G401 (cell line): Measurements from ENCODE around the gene SIL1. TPM values are rescaled to one million over a fixed set of nuclear protein-coding genes. Genes with fewer than 3 reads are reported as not detected.
"Not testable (repeated sequence)": the region's sequence is repeated elsewhere in the genome, so short reads cannot be mapped to it uniquely, and the experiment has no call there.

Source experiments
- DNase-seq: peaks from one replicate; pipeline ENCODE4 v3.0.0-alpha.2; 2015; ENCODE audit warnings: low spot score
- in situ Hi-C: cut with HindIII; loops from 2 replicates; pipeline ENCODE4 v1.10.0; 2016; ENCODE audit warnings: low sequenced_read_pairs, mixed read lengths
- total RNA-seq: library from RNA; depleted of rRNA; stranded (reverse); fragments of >200 nt; shearing (Covaris generic); gene quantifications from 2 replicates; pipeline ENCODE4 v1.2.3, GENCODE V29; 2014; rRNA removed

The SIL1 gene
- total RNA-seq, result 31.3 and 66.4 TPM in 2 replicates

DNA sequence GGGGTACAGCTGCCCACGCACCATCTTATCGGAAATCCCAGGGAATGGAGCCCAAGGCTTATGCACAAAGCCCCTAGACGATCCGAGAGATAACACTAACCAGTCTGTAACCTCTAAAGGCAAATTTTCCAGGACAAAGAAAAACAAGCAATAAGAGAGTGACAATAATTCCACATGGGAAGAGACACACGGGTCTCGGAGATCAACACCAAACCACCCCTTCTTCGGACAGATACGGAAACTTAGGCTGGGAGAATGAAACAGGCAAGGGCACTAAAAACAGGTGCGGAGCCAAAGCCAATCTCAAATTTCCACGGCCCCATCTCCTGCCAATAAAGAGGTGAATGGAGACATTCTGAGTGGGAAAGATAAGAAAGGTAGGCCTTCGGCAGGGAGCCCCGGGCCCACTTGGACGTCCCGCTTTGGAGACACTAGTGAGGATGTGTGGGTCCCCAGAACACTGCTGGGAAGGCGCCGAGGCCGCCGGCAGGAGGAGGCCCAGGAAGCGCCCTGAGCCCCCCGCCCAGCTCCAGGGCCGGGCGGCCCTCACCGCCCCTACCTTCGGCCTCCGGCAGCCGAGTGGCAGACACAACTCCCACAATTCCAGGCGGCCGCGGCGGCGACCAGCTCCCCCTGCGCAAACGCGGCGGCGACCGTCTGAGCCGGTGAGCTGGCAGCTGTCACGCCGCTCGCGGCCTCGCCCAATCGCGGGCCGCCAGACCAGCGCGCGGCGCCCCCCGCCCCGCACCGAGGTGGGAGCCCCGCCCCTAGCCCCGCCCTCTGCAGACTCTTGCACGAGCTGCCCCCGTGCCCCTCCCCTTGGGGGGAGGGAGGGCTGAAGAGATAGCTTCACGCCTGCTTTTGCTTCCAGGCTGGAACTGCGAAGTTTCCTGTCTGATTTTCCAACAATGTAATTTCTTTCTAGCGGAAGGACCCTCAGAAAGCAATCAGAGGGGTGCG, at the start of gene SIL1:
Gene SIL1 (minus strand): TSS at position 659 of the 960 bp plus-strand sequence. CDS start 70,525 bp downstream, outside the sequence.
- in situ Hi-C loops, result no loop called here
- peak; percentile 96 for DNase-seq

DNA sequence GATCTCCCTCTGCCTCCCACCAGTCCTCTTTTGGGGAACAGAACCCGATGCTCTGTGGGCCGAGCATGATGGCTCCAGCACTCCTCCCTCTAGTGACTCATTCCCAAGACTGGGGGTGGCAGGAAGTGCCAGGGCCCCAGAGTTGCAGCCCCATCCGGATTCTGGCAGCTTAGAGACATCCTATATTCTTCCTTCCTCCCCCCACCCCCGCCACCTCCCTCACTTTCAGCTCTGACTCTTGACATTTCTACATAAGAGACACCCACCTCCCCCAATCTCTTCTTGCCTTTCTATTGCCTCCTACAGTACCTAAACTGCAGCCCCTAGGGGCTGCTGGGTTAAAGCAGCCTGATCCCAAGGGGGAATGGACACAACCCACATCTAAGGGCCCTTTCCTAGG, 48.2 kb upstream of the SIL1 start:
- in situ Hi-C loops, result no loop called here
- DNase-seq, result no peak

DNA sequence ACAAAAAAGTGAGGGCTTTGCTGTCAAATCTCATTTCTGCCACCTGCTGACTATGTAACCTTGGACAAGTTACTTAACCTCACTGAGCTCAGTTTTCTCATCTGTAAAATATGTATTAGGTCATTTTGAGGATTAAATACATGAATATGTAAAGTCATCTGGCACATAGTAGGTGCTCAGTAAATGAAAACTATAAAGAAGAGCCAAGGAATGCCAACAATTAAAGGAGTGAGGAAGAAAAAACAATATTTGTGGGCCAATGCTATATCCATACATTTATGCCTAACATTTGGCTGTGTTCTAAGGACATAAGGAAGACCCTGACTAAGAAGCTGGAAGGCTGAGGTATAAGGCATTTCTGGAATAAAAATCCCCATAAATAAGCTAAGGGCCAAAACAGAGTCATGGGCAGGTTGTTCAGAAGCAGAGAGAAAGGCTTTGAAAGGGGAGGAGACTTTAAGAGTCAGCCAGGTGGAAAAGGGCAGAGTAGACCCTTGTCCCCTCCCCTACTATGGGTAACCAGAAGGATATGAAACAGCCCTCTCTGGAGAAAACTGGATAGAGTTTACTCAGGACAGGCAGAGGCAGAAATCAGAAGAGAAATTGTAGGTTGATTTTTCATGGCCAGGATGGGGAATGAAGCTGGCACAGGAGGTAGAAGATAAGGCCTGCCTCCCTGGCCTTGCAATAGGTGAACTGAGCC, 47.6 kb upstream of the SIL1 start:
- no peak for DNase-seq
- in situ Hi-C loops, result no loop called here

DNA sequence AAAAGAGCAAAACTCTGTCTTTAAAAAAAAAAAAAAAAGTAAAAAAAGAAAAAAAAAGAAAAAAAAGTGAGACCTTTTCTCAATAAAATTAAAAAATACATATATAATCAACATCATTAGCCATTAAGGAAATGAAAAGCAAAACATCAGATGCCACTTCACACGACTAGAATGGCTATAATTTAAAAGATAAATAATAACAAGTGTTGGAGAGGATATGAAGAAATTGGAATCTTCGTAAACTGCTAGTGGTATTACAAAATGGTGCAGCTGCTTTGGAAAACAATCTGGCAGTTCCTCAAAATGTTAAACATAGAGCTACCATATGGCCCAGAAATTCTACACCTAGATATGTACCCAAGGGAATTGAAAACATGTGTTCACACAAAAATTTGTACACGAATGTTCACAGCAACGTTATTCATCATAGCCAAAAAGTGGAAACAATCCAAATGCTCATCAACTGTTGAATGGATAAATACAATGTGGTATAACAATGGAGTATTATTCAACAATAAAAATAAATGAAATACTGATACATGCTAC, 45.3 kb upstream of the SIL1 start:
- DNase-seq, result no peak
- in situ Hi-C loops, result no loop called here

DNA sequence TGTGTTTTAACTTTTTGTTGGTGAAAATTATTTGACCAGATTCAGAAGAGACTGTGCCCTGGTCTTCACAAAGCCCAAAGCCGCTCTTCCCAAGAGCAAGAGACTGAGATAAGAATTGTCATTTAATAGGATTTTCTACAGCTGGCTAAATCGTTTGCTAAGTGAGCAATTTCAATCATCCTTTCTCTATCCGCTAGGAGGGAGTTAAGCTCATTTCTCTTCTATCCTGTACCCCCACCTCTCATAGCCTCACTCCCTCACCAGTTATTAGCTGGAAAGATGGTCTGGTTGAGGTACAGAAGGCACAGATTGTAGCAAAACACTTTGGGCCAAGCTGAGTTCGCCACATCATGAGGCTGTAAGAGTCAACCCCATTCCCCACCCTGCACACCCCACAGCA, 43.0 kb upstream of the SIL1 start:
- in situ Hi-C loops, result no loop called here
- DNase-seq, result no peak

DNA sequence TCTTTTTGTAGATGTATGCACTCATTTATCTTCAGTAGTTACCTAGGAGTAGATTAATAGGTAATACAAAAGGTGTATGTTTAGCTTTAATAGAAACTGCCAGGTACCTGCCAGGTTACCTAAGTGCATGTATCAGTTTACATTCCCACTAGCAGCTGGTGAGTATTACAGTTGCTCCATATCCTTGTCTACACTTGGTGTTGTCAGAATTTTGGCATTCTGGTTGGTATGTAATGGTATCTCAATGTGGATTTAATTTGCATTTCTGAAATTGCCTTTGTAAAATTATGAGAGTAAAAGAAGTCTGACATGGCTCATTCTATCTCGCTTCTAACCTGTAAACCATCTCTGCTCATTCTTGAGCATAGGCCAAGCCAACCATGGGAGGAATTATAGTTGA, 38.3 kb upstream of the SIL1 start:
- DNase-seq, result no peak

DNA sequence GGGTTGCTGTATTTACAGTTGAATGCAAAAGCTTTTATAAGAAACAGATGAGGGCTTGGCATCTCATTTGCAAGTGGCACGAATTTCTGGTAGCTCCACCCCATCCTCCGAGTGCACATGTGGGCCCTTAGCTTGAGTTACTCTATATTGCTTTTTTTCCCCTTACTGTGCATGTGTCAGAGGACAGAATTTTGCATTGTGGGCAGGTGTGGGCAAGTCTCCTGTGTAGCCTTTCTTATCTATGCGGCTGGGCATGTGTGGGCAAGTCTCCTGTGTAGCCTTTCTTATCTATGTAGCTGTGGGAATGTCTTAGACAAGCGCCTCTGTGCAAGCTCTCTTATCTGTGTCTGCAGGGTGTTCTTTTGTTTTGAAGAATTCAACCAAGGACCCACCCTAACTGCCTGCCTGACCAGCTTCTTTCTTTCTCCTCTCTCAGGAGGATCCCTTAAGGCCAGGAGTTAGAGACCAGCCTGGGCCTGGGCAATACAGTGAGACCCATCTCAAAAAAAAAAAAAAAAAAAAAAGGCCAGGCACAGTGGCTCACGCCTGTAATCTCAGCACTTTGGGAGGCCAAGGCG, 34.1 kb upstream of the SIL1 start:
- in situ Hi-C loops, result no loop called here
- no peak for DNase-seq

More for the DNA sequence above, 38.3 kb upstream of the SIL1 start:
- in situ Hi-C loops, result no loop called here

DNA sequence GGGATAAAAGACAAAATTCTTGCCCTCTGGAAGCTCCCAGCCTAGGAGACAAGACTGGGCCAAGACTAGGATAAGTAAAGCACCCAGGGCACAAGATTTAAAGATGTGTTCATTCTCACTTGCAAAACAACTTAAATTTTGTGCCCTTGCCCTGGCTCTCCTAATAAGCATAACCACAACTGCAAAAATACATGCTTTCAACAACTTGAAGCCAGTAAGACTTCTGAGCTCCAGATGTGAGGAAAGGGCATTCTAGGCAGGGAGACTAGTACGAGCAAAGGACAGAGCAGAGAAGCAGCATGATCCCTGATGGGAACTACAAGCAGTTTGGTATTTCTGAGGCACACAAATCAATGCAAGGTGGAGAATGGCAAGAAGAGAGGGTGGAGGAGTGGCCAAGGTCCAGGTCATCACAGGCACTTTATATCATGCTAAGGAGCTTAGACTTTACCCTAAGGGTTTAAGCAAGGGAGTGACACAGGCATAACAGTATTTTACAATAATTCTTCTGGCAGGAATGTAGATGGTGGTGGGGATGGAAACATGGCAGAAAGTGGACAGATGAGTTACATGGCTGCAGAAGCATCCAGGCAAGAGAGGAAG, 30.1 kb upstream of the SIL1 start:
- in situ Hi-C loops, result no loop called here

DNA sequence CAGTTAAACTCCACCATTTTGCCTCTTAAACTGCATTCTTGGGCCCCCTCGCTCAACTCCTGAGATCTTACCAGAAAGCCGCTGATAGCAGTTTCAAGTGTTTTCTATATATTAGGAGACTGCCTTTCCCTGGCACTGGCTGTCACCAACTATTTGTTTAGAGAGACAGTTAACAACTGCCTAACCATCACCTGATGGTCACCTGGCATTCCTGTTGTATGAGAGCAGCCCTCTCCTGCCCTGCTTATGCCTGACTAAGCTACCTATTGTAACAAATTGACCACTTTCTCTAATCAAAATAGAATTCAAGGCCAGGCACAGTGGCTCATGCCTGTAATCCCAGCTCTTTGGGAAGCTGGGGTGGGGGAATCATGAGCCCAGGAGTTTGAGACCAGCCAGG, 28.0 kb upstream of the SIL1 start:
- in situ Hi-C loops, result no loop called here

More for the DNA sequence above, 30.1 kb upstream of the SIL1 start:
- DNase-seq, result no peak

DNA sequence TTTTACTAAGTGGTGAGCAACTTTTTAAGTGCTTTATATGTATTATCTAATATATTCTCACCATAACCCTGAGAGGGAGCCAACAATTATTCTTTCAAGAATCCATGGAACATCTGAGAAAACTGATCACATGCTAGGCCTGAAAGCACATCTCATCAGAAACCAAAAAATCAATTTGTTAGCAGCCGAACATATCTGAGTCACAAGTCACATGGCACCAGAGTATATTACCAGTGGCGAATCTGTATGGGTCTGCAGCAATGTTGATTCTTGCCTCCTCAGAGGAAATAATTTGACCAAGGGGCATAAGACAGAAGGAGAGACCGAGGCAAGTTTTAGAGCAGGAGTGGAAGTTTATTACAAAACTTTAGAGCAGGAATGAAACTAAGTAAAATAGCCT, 25.3 kb upstream of the SIL1 start:
- DNase-seq, result no peak
- in situ Hi-C loops, result no loop called here

More for the DNA sequence above, 28.0 kb upstream of the SIL1 start:
- DNase-seq, result no peak

DNA sequence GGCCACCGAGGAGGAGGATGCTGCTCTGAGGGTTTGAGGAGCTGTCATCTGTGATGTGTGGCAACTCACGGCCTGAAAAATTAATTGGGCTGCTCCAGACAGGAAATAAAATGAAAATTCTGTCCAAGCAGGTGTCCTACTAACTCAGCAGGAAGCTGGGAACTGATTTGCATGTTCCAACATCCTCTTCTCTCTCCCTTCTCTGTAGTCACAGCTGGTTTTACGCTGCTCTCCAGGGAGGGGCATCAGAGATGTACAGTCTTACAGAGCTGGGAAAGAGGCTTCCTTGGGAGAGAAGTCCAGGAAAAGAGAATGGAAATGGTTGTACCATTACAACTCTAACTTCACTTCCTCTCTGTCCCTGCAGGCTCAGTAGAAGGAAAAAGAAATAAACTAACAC, 24.2 kb upstream of the SIL1 start:
- no peak for DNase-seq

DNA sequence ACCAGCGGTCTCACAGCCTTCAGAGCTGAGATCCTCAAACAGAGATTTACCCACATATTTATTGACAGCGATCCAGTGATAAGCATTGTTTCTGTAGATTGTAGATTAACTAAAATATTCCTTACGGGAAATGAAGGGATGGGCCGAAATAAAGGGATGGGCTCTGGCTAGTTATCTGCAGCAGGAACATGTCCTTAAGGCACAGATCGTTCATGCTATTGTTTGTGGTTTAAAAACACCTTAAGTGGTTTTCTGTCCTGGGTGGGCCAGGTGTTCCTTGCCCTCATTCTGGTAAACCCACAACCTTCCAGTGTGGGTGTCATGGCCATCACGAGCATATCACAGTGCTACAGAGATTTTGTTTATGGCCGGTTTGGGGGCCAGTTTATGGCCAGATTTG, 19.9 kb upstream of the SIL1 start:
- DNase-seq, in situ Hi-C loops: not testable (repeated sequence)

More for the DNA sequence above, 24.2 kb upstream of the SIL1 start:
- in situ Hi-C loops, result no loop called here

DNA sequence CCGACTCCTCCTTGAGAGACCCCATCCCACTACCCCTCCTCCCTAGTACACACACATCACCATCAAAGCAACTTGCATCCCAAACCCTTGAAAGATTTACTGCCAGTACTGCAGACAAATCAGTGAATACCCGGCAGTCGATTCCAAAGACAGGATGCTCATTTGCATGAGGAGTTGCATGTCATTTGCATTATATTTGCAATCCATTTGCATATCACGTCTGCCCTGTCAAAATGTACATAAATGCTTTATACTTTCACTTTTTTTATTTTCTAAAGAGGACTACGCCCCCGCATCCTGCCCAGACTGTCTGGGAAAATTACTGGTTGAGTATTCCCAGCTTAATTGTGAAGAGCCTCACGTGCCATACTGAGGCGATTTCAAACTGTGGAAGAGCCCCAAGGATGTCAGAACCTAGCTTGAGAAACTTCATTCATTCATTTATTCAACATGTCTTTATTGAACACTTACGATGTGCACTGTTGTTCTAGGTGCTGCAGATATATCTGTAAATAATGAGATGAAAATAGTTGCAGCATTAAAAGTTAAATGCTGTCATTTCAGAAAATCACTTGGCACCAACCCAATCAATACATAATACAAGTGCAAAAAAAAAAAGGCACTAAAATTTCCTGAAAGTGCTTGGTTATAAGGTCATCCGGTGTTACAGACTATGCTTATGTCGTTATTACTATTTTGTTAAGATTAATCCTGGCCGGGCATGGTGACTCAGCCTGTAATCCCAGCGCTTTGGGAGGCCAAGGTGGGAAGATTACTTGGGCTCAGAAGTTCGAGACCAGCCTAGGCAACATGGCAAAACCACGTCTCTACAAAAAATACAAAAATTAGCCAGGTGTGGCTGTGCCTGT, 17.2 kb upstream of the SIL1 start:
- in situ Hi-C loops, result no loop called here
- DNase-seq, result no peak

DNA sequence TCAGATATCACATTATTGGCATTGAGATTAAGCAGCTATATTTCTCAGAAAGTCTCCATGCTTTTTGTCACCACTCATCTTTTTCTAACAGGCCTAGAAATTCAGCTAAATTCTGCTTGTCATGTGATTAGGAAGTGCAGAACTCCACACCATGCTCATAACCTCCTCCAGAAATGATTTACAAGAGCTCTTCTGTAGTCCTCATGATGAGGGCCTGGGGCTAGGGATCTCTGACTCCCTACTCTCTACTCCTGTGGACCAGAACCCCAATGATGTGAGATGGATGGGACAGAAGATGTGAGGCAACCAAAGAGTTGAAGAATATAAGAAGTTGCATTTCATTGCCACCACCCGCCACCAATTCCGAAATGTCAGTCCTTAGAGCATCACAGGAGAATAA, 16.5 kb upstream of the SIL1 start:
- DNase-seq, result no peak
- in situ Hi-C loops, result no loop called here

DNA sequence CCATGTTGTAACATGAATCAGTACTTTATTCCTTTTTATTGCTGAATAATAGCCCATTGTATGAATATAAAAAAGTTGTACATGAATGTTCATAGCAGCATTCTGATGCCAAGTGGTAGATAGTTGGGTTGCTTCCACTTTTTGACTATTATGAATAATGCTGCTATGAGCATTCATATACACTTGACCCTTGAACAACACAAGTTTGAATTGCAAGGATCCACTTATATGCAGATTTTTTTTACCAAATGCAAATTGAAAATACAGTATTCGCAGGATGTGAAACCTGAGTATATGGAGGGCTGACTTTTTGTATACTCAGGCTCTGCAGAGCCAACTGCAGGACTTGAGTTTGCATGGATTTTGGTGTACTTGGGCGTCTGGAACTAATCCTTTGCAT, 14.7 kb upstream of the SIL1 start:
- DNase-seq, result no peak
- in situ Hi-C loops, result no loop called here

DNA sequence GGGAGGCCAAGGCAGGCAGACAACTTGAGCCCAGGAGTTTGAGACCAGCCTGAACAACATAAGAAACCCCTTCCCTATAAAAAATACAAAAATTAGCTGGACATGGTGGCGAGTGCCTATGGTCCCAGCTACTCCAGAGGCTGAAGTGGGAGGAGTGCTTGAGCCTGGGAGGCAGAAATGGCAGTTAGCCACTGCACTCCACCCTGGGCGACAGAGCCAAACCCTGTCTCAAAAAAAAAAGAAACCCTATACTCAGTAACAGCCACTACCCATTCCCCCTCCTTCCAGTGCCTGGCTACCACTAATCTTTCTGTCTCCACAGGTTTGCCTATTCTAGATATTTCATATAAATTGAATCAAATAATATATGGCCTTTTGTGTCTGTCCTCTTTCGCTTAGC, 14.3 kb upstream of the SIL1 start:
- no peak for DNase-seq
- in situ Hi-C loops, result no loop called here

DNA sequence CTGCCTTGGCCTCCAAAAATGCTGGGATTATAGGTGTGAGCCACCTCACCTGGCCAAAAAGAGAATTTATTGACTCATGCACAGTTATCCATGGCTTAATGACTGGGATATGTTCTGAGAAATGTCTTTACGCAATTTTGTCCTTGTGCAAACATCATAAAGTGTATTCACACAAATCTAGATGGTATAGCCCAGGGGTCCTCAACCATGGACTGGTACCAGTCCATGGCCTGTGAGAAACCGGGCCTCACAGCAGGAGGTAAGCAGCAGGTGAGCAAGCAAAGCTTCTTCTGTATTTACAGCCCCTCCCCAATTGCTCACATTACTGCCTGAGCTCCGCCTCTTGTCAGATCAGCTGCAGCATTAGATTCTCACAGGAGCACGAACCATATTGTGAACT, 12.4 kb upstream of the SIL1 start:
- DNase-seq, result no peak
- in situ Hi-C loops, result no loop called here

DNA sequence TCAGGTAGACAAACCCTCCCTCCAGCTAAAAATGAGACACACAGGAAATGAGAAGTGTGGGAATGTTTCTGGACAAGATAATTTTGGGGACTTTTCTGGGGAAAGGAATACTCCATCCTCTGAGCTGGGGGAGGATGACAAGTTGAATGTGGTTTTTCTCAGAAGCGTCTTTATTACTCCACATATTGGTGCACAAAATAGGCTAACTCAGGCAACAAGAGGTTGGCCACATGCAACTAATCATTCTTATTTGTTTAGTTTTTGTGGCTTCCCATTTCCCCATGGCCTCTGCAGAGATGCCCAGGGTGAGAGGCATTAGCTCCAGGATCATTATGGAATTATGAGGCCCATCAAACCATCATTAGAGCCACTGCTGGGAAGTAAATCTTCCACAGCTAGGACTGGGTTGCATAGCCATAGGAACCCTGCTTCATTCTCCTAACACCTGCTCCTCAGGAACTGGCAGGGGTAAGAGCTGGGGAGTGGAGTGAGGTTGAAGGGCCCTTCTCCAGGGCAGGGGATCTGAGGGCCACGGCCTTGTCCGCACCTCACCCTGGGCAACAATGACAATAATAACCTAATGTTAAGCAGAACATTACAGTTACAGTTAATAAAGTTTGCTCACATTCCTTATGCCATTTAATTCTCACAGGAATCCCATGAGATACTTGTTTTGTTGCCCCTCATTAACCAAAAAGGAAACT, 9.3 kb upstream of the SIL1 start:
- DNase-seq, result no peak
- in situ Hi-C loops, result no loop called here
